Nephron (organoid): ENCODE data around the gene DSN1.

Source experiments
- H3K27ac Mint-ChIP-seq, 3 experiments: 2 replicates each; pipeline ENCODE4 v1.8.0; 2020; ENCODE audit warnings: mixed read lengths in 3 of 3, mild to moderate bottlenecking in 2 of 3, moderate library complexity in 1 of 3
- H3K27me3 Mint-ChIP-seq: 2 replicates; pipeline ENCODE4 v1.8.0; 2021; ENCODE audit warnings: low read depth, mild to moderate bottlenecking, moderate library complexity, mixed read lengths
- H3K36me3 Mint-ChIP-seq: 2 replicates; pipeline ENCODE4 v1.8.0; 2020; ENCODE audit warnings: low read depth, mixed read lengths
- H3K4me1 Mint-ChIP-seq: 2 replicates; pipeline ENCODE4 v1.8.0; 2020; ENCODE audit warnings: mixed read lengths
- H3K4me3 Mint-ChIP-seq, 3 experiments: 2 replicates each; pipeline ENCODE4 v1.8.0; 2020; ENCODE audit warnings: mild to moderate bottlenecking in 3 of 3, mixed read lengths in 3 of 3, moderate library complexity in 2 of 3
- H3K9me3 Mint-ChIP-seq: 2 replicates; pipeline ENCODE4 v1.8.0; 2020; ENCODE audit warnings: mixed read lengths
- TF ChIP-seq, protein P1 (sequence below), 3 experiments: fragments of 200-600 bp; sonication (generic); IDR thresholded peaks; one replicate each; pipeline ENCODE4 v1.5.0; 2021; ENCODE audit warnings: antibody characterized with exemption in 3 of 3; ENCODE audit not compliant: unreplicated experiment in 3 of 3

DSN1 gene

DNA sequence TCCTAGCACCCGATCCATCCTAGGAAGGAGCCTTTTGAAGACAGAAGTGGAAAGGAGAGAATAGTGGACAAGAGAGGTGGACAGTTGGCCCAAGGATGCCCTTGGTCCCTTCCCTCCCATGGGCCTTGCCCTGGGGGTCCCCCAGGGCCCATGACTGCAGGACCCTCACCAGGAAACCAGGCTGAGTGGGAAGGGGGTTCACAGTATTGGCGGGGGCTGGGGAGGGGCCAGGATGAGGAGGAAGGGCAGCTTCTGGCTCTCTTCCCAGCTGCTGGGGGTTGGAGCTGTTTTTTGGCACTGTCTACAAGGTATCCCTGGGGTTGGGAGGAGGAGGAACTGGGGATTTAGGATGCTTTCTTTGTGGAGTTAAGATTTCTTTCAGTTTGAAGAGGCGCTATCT, 4.0 kb upstream of the DSN1 start:
- peaks cover 7% of the 10 kb centered on the region for H3K36me3 Mint-ChIP-seq
- peak overlapping the region; percentile 81 to 87 (median 86) for H3K27ac Mint-ChIP-seq
- peaks cover 42% of the 10 kb centered on the region for H3K4me1 Mint-ChIP-seq
- no peaks in the 10 kb centered on the region for H3K27me3 Mint-ChIP-seq
- TF ChIP-seq, protein P1, sequence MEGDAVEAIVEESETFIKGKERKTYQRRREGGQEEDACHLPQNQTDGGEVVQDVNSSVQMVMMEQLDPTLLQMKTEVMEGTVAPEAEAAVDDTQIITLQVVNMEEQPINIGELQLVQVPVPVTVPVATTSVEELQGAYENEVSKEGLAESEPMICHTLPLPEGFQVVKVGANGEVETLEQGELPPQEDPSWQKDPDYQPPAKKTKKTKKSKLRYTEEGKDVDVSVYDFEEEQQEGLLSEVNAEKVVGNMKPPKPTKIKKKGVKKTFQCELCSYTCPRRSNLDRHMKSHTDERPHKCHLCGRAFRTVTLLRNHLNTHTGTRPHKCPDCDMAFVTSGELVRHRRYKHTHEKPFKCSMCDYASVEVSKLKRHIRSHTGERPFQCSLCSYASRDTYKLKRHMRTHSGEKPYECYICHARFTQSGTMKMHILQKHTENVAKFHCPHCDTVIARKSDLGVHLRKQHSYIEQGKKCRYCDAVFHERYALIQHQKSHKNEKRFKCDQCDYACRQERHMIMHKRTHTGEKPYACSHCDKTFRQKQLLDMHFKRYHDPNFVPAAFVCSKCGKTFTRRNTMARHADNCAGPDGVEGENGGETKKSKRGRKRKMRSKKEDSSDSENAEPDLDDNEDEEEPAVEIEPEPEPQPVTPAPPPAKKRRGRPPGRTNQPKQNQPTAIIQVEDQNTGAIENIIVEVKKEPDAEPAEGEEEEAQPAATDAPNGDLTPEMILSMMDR (IDR thresholded peaks at IDR 0.05; ENCODE audit: unreplicated experiment in 3 of 3): no peak
- H3K4me3 Mint-ChIP-seq: peak overlapping the region in 1 of 3 experiments; percentile 29
- H3K9me3 Mint-ChIP-seq: no peaks in the 10 kb centered on the region

DNA sequence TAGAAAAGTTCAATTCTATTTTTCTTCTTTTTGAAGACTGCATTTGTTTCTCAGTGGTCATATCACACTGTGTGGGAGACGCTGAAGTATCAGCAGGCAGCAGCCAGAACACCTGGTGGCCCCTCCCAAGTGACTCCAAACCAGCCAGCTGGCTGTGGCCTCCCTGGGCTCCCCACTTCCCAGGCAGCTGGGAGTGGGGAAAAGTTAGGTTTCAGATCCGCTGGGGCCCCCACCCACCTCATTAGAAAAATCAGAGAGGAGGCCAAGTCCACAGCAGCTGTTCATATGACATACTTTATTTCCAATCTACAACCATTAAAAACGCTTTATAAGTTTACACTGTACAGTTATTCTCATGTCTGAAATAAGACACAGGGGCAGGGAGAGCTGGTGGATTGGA, 3.6 kb upstream of the DSN1 start:
- no peaks in the 10 kb centered on the region for H3K9me3 Mint-ChIP-seq
- H3K36me3 Mint-ChIP-seq: peaks cover 6% of the 10 kb centered on the region
- peak overlapping the region; percentile 81 to 87 (median 86) for H3K27ac Mint-ChIP-seq
- no peaks in the 10 kb centered on the region for H3K27me3 Mint-ChIP-seq
- H3K4me3 Mint-ChIP-seq: peak overlapping the region in 1 of 3 experiments; percentile 29
- H3K4me1 Mint-ChIP-seq: peaks cover 44% of the 10 kb centered on the region
- TF ChIP-seq, protein P1 (IDR thresholded peaks at IDR 0.05; ENCODE audit: unreplicated experiment in 3 of 3): no peak

DNA sequence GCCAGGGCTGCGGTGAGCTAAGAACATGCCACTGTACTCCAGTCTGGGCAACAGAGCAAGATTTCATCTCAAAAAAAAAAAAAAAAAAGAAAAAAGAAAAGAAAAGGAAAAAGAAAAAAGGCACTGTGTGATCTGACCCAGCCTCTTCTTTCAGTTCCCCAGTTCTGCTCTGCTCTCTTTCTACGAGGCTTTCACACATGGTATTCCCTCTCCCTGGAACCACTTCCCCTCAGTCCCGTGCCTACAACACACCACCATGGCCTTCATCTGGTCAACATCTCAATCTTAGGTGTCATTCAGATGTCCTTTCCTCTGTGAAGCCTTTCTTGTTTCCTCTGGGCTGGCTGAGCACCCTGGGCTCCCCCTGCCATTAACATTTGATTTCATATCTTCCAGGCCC, 2.3 kb upstream of the DSN1 start:
- Mint-ChIP-seq H3K9me3 (no peaks in the 10 kb centered on the region), H3K36me3 (peaks cover 6% of the 10 kb centered on the region), H3K27me3 (no peaks in the 10 kb centered on the region), H3K27ac (peak overlapping the region; percentile 21 to 88 (median 84)), H3K4me1 (peaks cover 47% of the 10 kb centered on the region), H3K4me3 (peak overlapping the region; percentile 51 to 79 (median 67))
- TF ChIP-seq, protein P1 (IDR thresholded peaks at IDR 0.05; ENCODE audit: unreplicated experiment in 3 of 3): no peak

DNA sequence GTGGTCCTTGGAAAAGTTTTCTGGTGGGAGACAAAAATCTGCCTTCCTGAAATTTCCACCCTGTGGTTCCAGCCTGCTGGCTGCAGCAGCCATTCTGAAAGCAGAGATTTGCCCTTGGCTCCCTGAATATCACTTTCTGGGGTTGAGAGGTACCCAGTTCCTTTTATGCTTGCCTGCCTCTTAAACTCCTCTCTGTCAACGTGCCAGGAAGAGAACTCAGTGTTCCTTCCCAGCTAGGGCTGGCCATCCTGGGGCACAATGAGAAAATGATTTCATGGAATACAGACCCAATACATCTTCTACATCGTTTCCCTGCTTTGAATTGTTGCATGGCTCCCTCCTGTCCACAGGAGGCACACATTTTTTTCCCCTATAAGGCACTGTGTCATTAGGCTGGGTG, 1.6 kb upstream of the DSN1 start:
- peak overlapping the region; percentile 88 to 94 (median 88) for H3K4me3 Mint-ChIP-seq
- H3K9me3 Mint-ChIP-seq: no peaks in the 10 kb centered on the region
- H3K27ac Mint-ChIP-seq: peak overlapping the region; percentile 77 to 96 (median 95)
- peaks cover 6% of the 10 kb centered on the region for H3K36me3 Mint-ChIP-seq
- no peaks in the 10 kb centered on the region for H3K27me3 Mint-ChIP-seq
- TF ChIP-seq, protein P1 (IDR thresholded peaks at IDR 0.05; ENCODE audit: unreplicated experiment in 3 of 3): no peak
- peaks cover 49% of the 10 kb centered on the region for H3K4me1 Mint-ChIP-seq

DNA sequence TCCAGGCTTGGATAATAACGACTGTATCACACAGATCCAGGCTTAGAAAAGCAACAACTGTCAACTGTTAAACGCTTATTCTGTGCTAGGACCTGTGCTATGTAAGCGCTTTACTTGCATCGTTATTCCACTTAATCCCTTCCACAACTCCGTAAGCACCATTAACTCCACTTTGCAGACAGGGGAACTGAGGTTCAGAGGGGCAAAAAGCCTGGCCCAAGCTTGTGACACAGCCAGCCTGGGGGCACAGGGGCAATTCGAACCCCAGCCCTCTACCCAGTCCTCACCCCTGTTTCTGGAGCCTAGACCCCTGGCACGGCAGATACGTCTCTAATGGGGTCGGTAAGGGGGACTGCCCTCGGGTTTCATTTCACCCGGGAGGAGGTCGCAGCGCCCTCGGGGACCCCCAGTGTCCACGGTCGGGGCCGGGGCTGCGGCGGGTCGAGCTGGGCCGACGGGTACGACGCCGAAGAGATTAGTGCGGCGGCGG, 411 bp downstream of the DSN1 start:
- no peaks in the 10 kb centered on the region for H3K9me3 Mint-ChIP-seq
- no peaks in the 10 kb centered on the region for H3K36me3 Mint-ChIP-seq
- TF ChIP-seq, protein P1 (IDR thresholded peaks at IDR 0.05; ENCODE audit: unreplicated experiment in 3 of 3): no peak
- H3K4me3 Mint-ChIP-seq: peak overlapping the region; percentile 88 to 94 (median 88)
- peaks cover 40% of the 10 kb centered on the region for H3K4me1 Mint-ChIP-seq
- H3K27me3 Mint-ChIP-seq: no peaks in the 10 kb centered on the region
- peak overlapping the region; percentile 22 to 96 (median 96) for H3K27ac Mint-ChIP-seq

DNA sequence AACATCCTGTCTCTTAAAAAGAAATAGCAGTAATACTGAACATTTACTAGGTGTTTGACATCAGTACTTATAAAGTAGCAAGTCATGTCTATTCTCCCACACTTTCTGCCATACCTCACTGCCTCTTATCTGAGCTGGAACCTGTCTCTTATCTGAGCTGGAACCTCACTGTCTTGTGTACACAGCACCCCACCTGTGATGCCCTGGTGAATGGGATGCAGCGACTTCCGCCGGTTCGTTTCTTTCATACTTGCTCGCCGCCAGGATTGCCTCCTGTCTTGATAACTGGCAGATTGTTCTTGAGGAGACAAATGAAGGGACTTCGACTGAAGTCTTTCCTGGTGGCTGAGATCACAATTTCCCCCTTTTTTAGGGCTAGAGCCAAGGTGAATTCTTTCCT, 2.9 kb downstream of the DSN1 start:
- Mint-ChIP-seq H3K36me3 (no peaks in the 10 kb centered on the region), H3K4me3 (peak overlapping the region in 2 of 3 experiments; percentile 9 to 21)

More for the DNA sequence above, 2.9 kb downstream of the DSN1 start:
- Mint-ChIP-seq H3K27ac (no peak overlapping the region), H3K4me1 (peaks cover 22% of the 10 kb centered on the region), H3K27me3 (no peaks in the 10 kb centered on the region), H3K9me3 (no peaks in the 10 kb centered on the region)
- TF ChIP-seq, protein P1 (IDR thresholded peaks at IDR 0.05; ENCODE audit: unreplicated experiment in 3 of 3): no peak
